ENCODE data around the gene PTTG1IP.
A peak's percentile ranks its signal among the peaks of the same experiment; 100 is the strongest.

PTTG1IP gene

DNA sequence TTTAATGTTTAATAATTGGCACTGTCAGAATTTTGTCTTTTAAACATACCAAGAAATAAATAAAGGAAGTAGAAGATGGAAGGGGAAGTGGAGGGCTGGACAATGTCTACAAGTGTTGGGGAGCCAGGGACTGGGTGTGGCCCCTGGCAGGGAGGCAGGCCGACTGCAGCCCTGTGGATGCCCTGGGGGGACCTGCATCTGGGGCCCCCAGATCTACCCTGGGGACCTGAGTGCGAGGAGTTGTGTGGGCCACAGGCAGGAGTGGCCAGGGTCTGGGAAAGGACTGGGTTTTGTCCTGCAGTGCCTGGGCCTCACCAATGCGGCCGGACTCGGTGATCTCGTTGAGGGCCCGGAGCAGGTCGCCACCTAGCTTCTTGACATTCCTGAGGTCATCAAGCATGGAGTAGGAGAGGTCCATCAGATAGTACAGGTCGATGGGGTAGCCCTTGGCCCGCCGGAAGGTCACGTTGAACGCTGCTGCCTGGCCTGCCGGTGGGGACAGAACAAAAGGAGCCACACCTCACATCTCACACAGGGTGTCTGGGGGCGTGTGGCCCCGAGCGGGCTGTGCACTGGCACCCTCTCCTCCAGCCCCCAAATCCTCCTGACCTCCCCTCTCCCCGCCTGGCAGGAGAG is 29.7 kb upstream of the PTTG1IP start:
- H3K36me3 Mint-ChIP-seq (ENCODE audit: low read depth), result no peaks in the 10 kb centered on the region
- H3K27ac Mint-ChIP-seq, result no peak overlapping the region
- TF ChIP-seq, protein P1, sequence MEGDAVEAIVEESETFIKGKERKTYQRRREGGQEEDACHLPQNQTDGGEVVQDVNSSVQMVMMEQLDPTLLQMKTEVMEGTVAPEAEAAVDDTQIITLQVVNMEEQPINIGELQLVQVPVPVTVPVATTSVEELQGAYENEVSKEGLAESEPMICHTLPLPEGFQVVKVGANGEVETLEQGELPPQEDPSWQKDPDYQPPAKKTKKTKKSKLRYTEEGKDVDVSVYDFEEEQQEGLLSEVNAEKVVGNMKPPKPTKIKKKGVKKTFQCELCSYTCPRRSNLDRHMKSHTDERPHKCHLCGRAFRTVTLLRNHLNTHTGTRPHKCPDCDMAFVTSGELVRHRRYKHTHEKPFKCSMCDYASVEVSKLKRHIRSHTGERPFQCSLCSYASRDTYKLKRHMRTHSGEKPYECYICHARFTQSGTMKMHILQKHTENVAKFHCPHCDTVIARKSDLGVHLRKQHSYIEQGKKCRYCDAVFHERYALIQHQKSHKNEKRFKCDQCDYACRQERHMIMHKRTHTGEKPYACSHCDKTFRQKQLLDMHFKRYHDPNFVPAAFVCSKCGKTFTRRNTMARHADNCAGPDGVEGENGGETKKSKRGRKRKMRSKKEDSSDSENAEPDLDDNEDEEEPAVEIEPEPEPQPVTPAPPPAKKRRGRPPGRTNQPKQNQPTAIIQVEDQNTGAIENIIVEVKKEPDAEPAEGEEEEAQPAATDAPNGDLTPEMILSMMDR (IDR thresholded peaks at IDR 0.05), result no peak
- no peak overlapping the region for H3K4me3 Mint-ChIP-seq
- no peaks in the 10 kb centered on the region for H3K9me3 Mint-ChIP-seq
- H3K27me3 Mint-ChIP-seq (ENCODE audit: low read depth, poor library complexity), result peaks cover 10% of the 10 kb centered on the region
- DNase-seq, result no peak
- H3K4me1 Mint-ChIP-seq, result peaks cover 40% of the 10 kb centered on the region

DNA sequence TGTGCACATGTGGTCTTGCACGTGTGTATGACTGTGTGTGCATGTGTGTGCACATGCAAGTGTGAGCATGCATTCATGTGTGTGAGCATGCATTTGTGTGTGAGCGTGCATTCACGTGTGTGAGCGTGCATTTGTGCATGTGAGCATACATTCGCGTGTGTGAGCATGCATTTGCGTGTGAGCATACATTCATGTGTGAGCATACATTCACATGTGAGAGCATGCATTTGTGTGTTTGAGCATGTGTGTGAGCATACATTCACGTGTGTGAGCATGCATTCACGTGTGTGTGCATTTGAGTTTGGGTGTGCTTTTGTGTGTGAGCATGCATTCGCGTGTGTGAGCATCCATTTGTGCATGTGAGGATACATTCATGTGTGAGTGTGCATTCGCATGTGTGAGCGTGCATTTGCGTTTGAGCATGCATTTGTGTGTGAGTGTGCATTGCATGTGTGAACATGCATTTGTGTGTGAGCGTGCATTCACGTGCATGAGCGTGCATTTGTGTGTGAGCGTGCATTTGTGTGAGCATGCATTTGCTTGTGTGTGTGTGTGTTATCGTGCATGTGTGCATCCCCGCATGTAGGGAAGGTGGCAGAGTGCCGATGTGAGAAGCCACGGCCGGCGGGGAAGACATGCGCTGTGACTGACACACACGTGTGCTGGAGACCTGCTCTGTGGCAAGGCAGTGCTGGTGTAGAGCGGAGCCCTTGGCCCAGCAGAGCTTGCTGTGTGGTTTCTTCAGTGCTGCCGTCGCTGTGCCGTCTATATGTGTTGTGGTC is 29.0 kb upstream of the PTTG1IP start:
- H3K4me1 Mint-ChIP-seq, result peaks cover 40% of the 10 kb centered on the region
- no peak for DNase-seq
- TF ChIP-seq, protein P1 (IDR thresholded peaks at IDR 0.05), result no peak
- no peak overlapping the region for H3K4me3 Mint-ChIP-seq
- H3K9me3 Mint-ChIP-seq, result no peaks in the 10 kb centered on the region
- H3K27me3 Mint-ChIP-seq (ENCODE audit: low read depth, poor library complexity), result peaks cover 5% of the 10 kb centered on the region
- H3K36me3 Mint-ChIP-seq (ENCODE audit: low read depth), result no peaks in the 10 kb centered on the region
- H3K27ac Mint-ChIP-seq, result no peak overlapping the region

DNA sequence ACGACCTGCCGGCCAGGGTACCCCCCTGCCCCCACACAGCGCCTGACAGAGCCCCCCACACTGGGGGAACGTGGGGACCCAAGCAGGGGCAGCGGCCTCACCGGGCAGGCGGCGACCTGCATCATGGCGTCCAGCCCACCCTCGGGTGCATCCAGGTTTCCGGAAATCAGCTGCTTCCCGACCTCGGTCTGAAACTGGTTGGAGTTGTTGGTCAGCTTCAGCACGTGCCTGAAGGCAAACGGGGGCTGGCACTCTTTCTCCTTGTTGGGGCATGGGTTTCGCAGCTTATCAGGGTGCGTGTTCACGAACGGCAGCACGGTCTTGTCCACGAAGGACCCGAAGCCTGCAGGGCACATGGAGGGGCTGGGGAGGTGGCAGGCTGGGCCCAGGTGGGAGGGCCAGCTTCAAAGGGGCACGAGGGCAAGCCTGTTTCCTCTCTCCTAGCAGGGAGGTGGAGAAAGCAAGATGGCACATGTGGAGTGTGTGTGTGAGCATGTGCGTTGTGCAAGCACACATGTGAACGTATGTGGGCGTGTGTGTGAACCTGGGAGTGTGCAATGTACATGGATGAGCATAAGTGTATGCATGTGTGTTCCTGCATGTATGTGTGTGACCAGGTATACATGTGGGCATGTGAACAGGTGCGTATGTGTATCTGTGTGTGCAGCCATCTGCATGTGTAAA is 28.0 kb upstream of the PTTG1IP start:
- no peaks in the 10 kb centered on the region for H3K36me3 Mint-ChIP-seq (ENCODE audit: low read depth)
- peaks cover 37% of the 10 kb centered on the region for H3K4me1 Mint-ChIP-seq
- H3K4me3 Mint-ChIP-seq, result no peak overlapping the region
- no peak overlapping the region for H3K27ac Mint-ChIP-seq
- H3K27me3 Mint-ChIP-seq (ENCODE audit: low read depth, poor library complexity), result no peaks in the 10 kb centered on the region
- TF ChIP-seq, protein P1 (IDR thresholded peaks at IDR 0.05), result no peak
- H3K9me3 Mint-ChIP-seq, result no peaks in the 10 kb centered on the region
- DNase-seq, result no peak

DNA sequence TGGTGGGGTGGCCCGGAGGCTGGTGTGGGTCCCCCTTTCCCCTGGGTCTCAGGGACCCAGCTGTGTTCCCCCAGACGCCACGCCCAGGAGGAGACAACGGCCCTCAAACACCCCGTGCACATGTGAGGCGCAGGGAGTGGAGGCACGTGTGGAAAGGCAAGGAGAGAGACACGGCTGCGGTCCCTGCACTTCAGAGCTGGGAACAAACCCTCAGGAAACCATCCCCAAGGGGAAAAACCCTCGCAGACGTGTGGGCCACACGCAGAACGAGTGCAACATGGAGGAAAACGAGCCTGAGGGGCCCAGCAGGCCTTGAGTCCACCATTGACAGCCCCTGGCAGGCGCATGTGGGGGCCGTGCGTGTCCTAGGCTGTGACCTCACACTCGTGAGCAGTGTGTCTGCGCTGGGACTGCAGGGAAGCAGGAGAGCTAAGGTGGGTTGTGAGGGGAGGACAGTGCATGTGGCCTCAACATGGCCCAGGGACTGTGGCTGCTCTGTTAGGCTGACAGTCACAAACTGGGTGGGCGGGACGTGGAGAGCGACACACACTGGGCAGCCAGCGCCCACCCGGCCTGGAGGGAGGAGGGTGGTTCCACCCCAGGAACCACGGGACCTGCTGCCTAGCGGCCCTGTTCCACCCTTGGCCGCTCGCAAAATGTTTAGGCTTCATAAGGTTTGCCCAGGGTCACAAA is 27.2 kb upstream of the PTTG1IP start:
- Mint-ChIP-seq H3K4me1 (peaks cover 33% of the 10 kb centered on the region), H3K4me3 (no peak overlapping the region)

DNA sequence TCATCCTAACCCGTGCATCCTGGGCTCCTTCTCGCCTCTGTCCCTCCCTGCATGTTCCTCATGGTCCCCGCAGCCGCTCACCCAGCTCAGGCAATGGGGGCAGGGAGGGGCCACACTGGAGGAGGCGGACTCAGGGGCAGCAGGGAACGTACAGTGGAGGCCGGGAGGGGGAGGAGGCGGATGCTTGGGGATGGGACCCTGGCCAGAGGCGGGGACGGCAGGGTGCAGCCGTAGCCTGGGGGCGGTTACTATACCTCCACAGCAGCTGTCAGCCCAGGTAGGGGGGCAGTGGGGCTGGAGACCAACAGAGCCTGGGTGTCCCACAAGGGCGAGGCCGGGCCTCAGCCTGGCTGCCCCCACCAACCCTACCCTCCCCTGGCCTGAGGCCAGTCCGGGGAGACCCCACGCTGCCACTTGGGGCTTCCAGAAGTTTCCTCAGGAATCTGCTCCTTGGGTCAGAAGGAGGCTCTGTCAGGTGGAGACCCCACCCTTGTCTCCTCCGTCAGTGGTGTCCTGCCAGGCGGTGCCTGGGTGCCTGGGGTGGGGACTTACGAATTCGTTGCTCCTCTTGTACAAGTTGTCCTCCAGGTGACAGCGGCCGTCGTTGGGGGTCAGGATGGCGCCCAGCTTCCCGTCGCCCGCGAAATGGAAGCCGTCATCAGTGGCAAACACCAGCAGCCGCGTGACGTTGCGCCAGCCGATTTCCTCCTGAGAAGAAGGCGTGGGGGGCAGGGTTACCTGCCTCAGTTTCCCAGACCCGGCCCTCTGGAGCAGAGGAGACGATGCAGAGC is 26.5 kb upstream of the PTTG1IP start:
- H3K4me1 Mint-ChIP-seq, result peaks cover 33% of the 10 kb centered on the region
- H3K27me3 Mint-ChIP-seq (ENCODE audit: low read depth, poor library complexity), result no peaks in the 10 kb centered on the region
- no peaks in the 10 kb centered on the region for H3K36me3 Mint-ChIP-seq (ENCODE audit: low read depth)
- DNase-seq, result no peak
- H3K4me3 Mint-ChIP-seq, result no peak overlapping the region
- TF ChIP-seq, protein P1 (IDR thresholded peaks at IDR 0.05), result no peak
- no peak overlapping the region for H3K27ac Mint-ChIP-seq
- no peaks in the 10 kb centered on the region for H3K9me3 Mint-ChIP-seq

More for the DNA sequence above, 27.2 kb upstream of the PTTG1IP start:
- H3K27ac Mint-ChIP-seq, result no peak overlapping the region
- DNase-seq, result peak; percentile 49
- no peaks in the 10 kb centered on the region for H3K9me3 Mint-ChIP-seq
- no peaks in the 10 kb centered on the region for H3K27me3 Mint-ChIP-seq (ENCODE audit: low read depth, poor library complexity)
- TF ChIP-seq, protein P1 (IDR thresholded peaks at IDR 0.05), result no peak
- no peaks in the 10 kb centered on the region for H3K36me3 Mint-ChIP-seq (ENCODE audit: low read depth)

All from nephron progenitor cell (in vitro differentiated cells).